ENCODE data around the gene HSD11B1.

The HSD11B1 gene

GRCh38 chr1:209704584-209704983, at the start of gene HSD11B1:
Gene HSD11B1, plus strand, starts transcription at chr1:209704846. Its CDS starts 97 bp downstream, at chr1:209704943.
- DNase-seq: no peak

DNA sequence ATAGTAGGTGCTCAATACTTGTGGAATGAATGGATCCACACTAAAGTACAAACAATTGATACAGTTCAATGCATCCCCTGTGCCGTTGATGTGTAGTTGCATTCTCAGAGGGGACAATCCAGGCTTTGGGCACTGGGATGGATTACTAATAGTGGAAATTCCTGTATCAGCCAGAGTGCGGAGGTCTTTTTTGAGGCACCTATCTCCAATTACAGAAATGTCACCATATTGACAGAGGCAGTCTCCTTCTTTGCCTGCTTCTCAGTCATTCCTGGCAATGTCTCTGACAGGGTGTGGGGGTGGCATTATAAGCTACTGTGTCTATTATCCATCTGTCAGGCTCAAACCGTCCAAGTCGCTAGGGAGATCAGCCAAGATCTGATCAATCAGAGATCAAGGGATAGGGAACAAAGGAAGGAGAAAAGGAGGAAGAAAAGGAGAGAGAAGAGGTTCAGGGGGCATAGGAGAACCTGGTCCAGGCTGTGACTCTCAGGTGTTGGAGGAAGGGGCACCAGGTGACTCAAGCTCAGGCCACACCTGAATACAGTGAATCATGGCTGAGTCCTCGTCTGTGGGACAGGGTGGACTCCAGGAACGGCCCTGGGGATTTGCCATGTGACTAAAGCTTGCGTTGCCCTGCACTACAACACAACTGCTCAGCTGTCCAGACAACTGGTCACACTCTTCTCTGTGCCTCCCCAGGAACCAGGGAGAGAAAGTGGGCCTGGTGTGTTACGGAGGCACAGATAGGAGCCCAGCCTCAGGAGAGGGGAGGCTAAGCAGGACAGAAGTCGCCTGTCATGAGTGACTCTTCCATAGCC, 49.0 kb upstream of the HSD11B1 start:
- DNase-seq: no peak

- no peak for DNase-seq
Observed at GRCh38 chr1:209657140-209657879, 47.3 kb upstream of the HSD11B1 start.

DNA sequence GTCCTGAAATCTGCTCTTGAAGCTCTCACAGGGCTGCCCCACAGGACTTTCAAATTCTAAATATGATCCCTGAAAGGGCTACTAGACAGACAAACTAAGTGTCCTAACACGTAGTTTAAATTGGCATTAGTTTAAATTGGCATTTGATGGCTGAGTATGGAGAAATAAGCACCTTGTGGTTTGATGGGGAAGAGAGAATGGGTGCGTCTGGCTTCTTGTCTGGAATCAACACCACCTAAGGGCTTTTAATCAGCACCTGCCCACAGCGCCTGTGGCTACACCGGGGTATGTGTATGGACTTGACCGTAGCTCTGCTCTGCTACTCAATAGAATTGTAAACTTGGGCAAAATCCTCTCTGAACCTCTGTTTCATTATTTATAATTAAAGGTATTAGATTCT, 46.7 kb upstream of the HSD11B1 start:
- DNase-seq: no peak

DNA sequence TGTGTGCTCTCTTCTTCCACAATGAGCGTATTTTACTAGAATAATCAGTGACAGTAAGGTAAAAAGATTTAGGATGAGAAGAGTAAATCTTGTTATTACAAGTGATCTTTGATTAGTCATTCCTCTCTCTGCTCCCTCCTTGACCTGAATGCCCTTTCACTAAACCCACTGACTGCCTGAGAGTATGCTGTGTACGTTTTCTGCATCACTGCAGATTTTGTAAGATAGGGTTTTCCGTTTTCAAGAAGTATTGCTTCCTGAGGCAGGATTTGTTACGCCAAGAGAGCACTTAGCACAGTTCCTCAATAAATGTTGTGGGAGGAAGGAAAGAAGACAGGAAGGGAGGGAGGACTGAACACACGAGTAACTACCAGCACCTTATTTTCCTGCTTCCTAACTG, 44.7 kb upstream of the HSD11B1 start:
- DNase-seq: peak; percentile 72

- no peak for DNase-seq
Observed at GRCh38 chr1:209661071-209661470, 43.6 kb upstream of the HSD11B1 start.

DNA sequence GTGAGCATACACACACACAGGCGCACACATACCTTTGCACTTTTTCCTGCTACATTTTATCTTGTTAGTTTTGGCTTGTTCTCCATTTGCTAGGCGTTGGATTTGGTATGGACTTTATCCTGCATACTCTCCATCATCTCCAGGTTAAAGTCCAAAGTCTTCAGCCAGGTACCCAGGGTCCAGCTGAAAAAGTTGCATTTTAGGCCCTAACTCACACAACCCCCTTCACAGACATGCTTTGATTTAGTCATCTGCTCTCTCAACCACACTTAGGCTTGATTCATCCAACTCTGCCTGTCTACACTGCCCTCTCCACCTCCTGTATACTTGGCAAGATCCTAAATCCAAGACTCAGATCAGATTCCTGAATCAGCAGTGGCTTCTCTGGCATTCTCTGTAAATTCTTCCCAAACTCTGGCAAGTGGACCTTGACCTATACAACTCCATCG, 41.7 kb upstream of the HSD11B1 start:
- DNase-seq: no peak

GRCh38 chr1:209667103-209667502, 37.5 kb upstream of the HSD11B1 start:
- DNase-seq: no peak

DNA sequence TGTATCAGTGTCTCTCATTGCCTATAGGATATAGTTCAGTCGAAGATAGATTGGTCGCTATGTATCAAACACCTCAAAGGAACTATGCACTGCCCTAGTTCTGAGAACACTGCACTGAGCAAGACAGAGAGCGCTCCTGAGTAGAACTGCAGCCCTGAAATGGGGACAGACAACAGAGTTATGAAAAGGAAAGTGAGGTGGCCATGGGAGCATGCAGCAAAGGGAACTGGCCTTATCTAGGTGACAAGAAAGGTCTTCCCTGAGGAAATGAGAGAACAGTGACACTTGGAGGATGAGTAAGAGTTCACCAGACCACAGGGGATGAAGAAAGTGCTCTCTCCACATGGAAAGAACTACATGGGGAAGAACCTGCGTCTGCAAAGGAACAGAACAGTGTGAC, 36.9 kb upstream of the HSD11B1 start:
- DNase-seq: no peak

DNA sequence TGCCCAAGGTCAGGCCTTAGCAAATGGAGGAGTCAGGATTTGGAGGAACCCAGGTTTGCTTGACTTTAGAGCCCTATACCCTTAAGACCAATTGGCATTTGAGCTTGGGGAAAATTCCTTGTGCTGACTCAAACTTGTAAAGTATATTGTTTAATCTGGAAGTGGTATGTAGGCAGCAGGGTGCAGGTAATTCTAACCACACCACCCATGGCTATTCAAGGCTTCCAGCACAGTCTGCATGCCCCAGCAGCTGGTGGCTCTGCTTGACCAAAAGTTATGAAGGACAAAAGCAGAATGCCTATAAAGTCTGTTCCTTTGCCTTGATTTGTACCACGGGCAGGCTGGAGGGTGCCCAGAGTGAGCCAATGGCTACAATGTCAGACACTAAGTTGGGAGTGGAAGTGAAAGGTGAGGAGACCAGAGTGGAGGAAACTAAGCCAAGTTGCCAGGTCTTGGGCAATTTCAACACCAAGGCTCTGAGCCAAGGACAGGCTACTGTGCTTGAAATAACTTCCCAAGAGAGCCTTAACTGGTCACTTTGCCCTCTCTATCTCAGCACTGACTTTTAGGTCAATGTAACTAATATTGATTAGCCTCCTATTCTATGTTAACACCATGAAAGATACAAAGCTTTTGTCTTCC, 34.1 kb upstream of the HSD11B1 start:
- no peak for DNase-seq

GRCh38 chr1:209672705-209673630, 31.7 kb upstream of the HSD11B1 start:
- peak; percentile 91 for DNase-seq

GRCh38 chr1:209673631-209674417, 30.8 kb upstream of the HSD11B1 start:
- DNase-seq: no peak

DNA sequence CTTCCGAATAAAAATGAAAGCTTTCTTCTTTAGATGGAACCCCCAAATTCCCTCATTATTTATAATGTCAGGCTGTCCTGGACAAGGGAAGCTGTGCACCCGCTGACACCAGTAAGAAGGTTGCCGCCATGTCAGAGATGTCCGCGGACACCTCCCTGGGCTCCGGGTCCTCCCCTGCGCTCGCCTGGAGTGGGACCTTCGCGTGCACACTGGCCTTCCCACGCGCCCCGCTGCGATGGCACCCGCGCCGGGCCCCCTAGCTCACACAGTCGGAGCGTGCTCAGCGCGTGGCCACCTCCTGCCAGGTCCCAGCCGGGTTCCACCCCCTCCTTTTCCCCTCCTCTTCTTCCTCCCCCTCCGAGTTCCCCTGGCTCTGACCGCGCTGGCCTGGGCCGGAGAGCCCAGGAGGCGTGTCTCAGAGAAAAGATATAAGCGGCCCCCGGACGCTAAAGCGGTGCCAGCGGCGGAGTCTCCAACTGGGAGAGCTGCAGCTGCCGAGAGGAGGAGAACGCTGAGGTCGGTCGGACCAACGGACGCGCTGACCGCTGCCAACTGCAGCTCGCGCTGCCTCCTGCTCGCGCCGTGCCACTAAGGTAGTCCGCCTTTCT, 29.6 kb upstream of the HSD11B1 start, which contains the start of gene G0S2:
Gene G0S2, plus strand, starts transcription at position 456 of the 608 bp plus-strand sequence. CDS start 273 bp downstream, outside the sequence.
- DNase-seq: peak; percentile 58

DNA sequence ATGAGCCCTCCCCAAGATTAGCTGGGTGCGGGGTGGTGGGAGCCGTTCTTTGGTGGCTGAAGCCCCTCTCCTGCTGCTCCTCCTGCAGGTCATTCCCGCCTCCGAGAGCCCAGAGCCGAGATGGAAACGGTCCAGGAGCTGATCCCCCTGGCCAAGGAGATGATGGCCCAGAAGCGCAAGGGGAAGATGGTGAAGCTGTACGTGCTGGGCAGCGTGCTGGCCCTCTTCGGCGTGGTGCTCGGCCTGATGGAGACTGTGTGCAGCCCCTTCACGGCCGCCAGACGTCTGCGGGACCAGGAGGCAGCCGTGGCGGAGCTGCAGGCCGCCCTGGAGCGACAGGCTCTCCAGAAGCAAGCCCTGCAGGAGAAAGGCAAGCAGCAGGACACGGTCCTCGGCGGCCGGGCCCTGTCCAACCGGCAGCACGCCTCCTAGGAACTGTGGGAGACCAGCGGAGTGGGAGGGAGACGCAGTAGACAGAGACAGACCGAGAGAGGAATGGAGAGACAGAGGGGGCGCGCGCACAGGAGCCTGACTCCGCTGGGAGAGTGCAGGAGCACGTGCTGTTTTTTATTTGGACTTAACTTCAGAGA, 29.0 kb upstream of the HSD11B1 start:
- DNase-seq: no peak

DNA sequence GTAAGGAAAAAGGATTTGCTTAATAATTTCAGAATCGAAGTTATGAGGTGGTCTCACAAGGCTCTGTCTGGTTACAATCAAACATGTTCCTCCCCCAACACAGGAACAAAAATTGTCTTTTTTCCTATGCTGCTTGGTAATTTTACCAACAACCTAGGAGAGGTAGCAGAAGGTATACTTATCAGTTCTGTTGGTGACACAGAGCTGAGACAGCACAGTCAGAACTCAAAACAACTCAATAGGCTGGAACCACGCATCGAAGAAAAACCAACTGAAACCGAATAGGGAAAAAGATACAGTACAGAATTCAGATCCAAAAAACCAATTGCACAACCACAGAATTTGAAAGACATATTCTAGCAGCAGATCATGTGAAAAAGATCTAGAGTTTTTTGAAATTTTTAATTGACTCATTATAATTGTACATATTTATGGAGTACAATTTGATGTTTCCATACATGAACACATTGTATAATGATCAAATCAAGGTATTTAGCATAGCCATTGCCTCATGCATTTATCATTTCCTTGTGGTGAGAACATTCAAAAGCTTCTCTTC, 25.6 kb upstream of the HSD11B1 start:
- DNase-seq: no peak

- peak; percentile 83 for DNase-seq
Observed at GRCh38 chr1:209685821-209686220, 18.8 kb upstream of the HSD11B1 start.

DNA sequence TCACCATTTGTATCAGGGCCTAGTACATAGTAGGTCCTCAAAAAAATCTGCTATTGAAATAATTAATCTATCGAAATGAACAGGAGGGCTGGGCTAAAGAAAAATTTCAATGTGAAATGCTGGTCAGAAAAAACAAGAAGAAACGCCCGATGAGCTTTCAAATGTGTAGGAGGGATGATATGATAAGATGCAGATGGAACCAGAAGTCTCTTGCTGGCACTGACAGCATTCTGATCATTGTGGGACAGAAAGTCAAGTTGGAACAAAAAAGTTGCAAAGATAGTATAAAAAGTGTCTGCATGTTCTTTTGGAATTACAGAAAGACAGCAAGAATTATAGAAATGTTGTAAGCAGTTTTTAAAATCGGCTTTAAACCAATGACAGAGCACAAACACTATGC, 18.3 kb upstream of the HSD11B1 start:
- DNase-seq: no peak

DNA sequence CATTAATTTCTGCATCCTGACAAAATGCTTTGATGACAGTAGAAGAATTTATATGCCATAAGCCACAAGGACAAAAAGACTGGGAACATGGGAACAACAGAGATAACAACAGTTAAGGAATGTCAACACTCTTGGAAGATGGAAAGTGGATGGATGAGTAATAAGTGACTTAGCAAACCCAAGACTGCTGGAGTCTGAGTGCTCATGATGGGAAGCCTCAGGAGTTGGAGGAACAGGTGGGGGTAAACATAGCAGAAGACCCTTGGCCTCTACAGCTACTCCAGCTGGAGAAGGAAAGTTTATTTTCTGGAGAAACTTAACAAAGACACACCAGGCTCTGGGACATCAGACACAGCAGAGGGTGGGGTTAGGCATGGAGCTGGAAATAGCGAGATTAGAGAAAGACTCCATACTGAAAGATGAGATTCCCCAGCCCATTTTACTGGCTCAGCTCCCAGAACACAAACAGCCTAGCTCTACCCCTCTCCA, 15.9 kb upstream of the HSD11B1 start:
- no peak for DNase-seq

- DNase-seq: no peak
Observed at GRCh38 chr1:209689477-209689876, 15.2 kb upstream of the HSD11B1 start.

- DNase-seq: no peak
Observed at GRCh38 chr1:209691237-209691636, 13.4 kb upstream of the HSD11B1 start.

All from activated CD4-positive, alpha-beta T cell treated with anti-CD3 and anti-CD28 coated beads, Interleukin-2, amount 50 U/mL, for 16 hours (primary cell).